Heart right ventricle (tissue), 16 donors: Measurements from ENCODE around the gene IL20RB. TPM values are rescaled to one million over a fixed set of nuclear protein-coding genes. Genes with fewer than 3 reads are reported as not detected.
"Not testable (repeated sequence)": the region's sequence is repeated elsewhere in the genome, so short reads cannot be mapped to it uniquely, and the experiment has no call there.

ENCODE experiments used
- ATAC-seq, 8 donors: fragments of 200-7000 bp; cut with Tn5 transposase; one replicate each; pipeline ENCODE4 v1.9.1; 2020; ENCODE audit warnings: mild to moderate bottlenecking in 8 of 8, moderate library complexity in 8 of 8, moderate number of reproducible peaks in 1 of 8
- DNase-seq, 2 donors: peaks; one replicate each; pipeline ENCODE4 v3.0.0-alpha.2; 2020
- H3K27ac ChIP-seq, 10 donors: fragments of 200-600 bp; sonication (generic) in 2 of 10; one replicate each; pipeline versions ENCODE4 v1.5.0 to v1.8.0; 2020 to 2022; ENCODE audit warnings: mild to moderate bottlenecking in 3 of 10
- H3K27me3 ChIP-seq, 7 donors: fragments of 200-600 bp; one replicate each; pipeline ENCODE4 v1.8.0; 2021 to 2022; ENCODE audit warnings: mild to moderate bottlenecking in 2 of 7
- H3K36me3 ChIP-seq, 9 donors: fragments of 200-600 bp; sonication (generic) in 1 of 9; one replicate each; pipeline versions ENCODE4 v1.5.0 to v1.8.0; 2020 to 2022; ENCODE audit warnings: mild to moderate bottlenecking in 2 of 9
- H3K4me1 ChIP-seq, 9 donors: fragments of 200-600 bp; sonication (generic) in 1 of 9; one replicate each; pipeline versions ENCODE4 v1.5.0 to v1.8.0; 2020 to 2022; ENCODE audit warnings: mild to moderate bottlenecking in 4 of 9
- H3K4me3 ChIP-seq, 10 donors: fragments of 200-600 bp; sonication (generic) in 2 of 10; one replicate each; pipeline versions ENCODE4 v1.5.0 to v1.8.0; 2020 to 2022; ENCODE audit warnings: mild to moderate bottlenecking in 7 of 10, moderate library complexity in 2 of 10
- H3K9me3 ChIP-seq, 11 donors: fragments of 200-600 bp in 10 of 11; sonication (generic) in 2 of 11; one replicate each; pipeline versions ENCODE4 v1.5.0 to v1.8.0; 2013 to 2022; ENCODE audit warnings: mild to moderate bottlenecking in 2 of 11, control low read depth in 1 of 11, moderate library complexity in 1 of 11
- CTCF ChIP-seq, 9 donors: fragments of 200-600 bp; sonication (generic) in 2 of 9; IDR thresholded peaks; one replicate each; pipeline versions ENCODE4 v1.5.0 to v1.8.0; 2021 to 2022; ENCODE audit warnings: antibody characterized with exemption in 9 of 9, mild to moderate bottlenecking in 5 of 9, moderate library complexity in 1 of 9
- WGBS, 2 donors: extraction: QIAGEN DNeasy Blood & Tissue Kit; methylation state at CpG; one replicate each; pipeline ENCODE4 v1.1.7; 2013; ENCODE audit warnings: inconsistent platforms in 1 of 2; 5-methylcytosine and 5-hydroxymethylcytosine counted together
- intact Hi-C, 10 donors: fragments of 100-400 bp; cut with DNase I; formaldehyde crosslinking; loops; one replicate each; pipeline versions ENCODE4 v1.11.1 to v1.14.2; 2022
- polyA plus RNA-seq, 2 donors: library from polyadenylated mRNA; stranded (reverse); fragments of 200-250 nt; gene quantifications; one replicate each; pipeline ENCODE4 v1.2.3, GENCODE V29; 2013
- total RNA-seq, 10 donors: library from RNA; stranded (reverse); fragmentation: NEBNext Ultra II Directional in 3 of 10; extraction: Animal tissue kit (Norgen Biotek cat#: 25700) in 3 of 10; gene quantifications; one replicate each; pipeline versions ENCODE4 v1.2.1 to v1.2.4, GENCODE V29; 2021 to 2023
- donor health status: Arrhythmogenic right ventricular cardiomyopathy.
- donor health status: ischemic (EF 13 %, LVEDD 7.1; RV severe dilation, severe dysfunction).
- donor health status: healthy with polysubstance abuse.
- donor health status: DM: no; HTN: yes; CAD: no.
- donor health status: DM: no; HTN: no; CAD: no.
- donor health status: ischemic (EF 25% LVEDD 6.9; RV normal size, moderate dysfunction).
- donor health status: ischemic (EF 25% LVEDD 5.7; RV mildly dilated, moderate dysfunction).
- donor health status: healthy.
- donor health status: DM: yes; HTN: yes; CAD: no.
- donor health status: Ischemic cardiomyopathy.
- donor health status: ischemic (EF 35%, LVEDD 5.7; RV mildly dilated, moderate dysfunction).
- donor health status: nonischemic (EF 11% LVEDD 7.7; RV severe dilation, severe dysfunction).
- donor health status: DM: yes; HTN: yes; CAD: no.
- donor health status: PGD.
- donor health status: ischemic (EF 29% LVEDD 5.4; RV normal size, mild dysfunction).
- donor health status: nonischemic (EF 23%, LVEDD 6.1; RV moderate dilation, normal function).

Gene IL20RB
- total and polyA plus RNA-seq, 12 donors = 0.12 to 0.71 (median 0.34) TPM; not detected in 2

DNA sequence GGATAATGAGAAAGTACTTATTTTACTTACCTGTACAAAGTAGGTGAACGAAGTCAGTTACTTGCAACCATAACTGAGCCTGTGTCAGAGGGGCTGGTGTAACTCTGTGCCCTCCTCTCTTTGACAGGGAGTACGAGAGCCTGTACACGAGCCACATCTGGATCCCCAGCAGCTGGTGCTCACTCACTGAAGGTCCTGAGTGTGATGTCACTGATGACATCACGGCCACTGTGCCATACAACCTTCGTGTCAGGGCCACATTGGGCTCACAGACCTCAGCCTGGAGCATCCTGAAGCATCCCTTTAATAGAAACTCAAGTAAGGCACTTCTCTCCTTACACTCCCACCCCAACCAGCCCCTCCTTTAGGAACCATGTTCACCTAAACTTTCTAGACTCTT is 24.2 kb downstream of the IL20RB start:
- no peak for TF ChIP-seq CTCF (IDR thresholded peaks at IDR 0.05)
- H3K27me3 ChIP-seq = no peaks in the 10 kb centered on the region
- ATAC-seq (no peak), DNase-seq (no peak)
- peaks cover 0 to 10% (median 6%) of the 10 kb centered on the region in 9 donors for H3K4me1 ChIP-seq
- no peak overlapping the region for H3K27ac ChIP-seq
- no peak overlapping the region for H3K4me3 ChIP-seq
- no peaks in the 10 kb centered on the region for H3K36me3 ChIP-seq
- no peaks in the 10 kb centered on the region for H3K9me3 ChIP-seq
- WGBS, 2 donors = 92 to 94% methylated on average over 5 of the region's 5 CpGs
- intact Hi-C loops = no loop called here

- ATAC-seq (no peak), DNase-seq (no peak)
- intact Hi-C loops = no loop called here
- no peaks in the 10 kb centered on the region for H3K9me3 ChIP-seq
- 98 to 99% methylated on average over 4 of the region's 4 CpGs for WGBS, 2 donors
- no peak overlapping the region for H3K27ac ChIP-seq
- no peaks in the 10 kb centered on the region for H3K36me3 ChIP-seq
- TF ChIP-seq CTCF (IDR thresholded peaks at IDR 0.05) = no peak
- H3K27me3 ChIP-seq = no peaks in the 10 kb centered on the region
- no peak overlapping the region for H3K4me3 ChIP-seq
- peaks cover 0 to 10% (median 6%) of the 10 kb centered on the region in 9 donors for H3K4me1 ChIP-seq
These were observed 24.8 kb downstream of the IL20RB start for GRCh38 chr3:136982520-136983138.

GRCh38 chr3:136984837-136985236 is 27.1 kb downstream of the IL20RB start:
- DNase-seq = no peak

DNA sequence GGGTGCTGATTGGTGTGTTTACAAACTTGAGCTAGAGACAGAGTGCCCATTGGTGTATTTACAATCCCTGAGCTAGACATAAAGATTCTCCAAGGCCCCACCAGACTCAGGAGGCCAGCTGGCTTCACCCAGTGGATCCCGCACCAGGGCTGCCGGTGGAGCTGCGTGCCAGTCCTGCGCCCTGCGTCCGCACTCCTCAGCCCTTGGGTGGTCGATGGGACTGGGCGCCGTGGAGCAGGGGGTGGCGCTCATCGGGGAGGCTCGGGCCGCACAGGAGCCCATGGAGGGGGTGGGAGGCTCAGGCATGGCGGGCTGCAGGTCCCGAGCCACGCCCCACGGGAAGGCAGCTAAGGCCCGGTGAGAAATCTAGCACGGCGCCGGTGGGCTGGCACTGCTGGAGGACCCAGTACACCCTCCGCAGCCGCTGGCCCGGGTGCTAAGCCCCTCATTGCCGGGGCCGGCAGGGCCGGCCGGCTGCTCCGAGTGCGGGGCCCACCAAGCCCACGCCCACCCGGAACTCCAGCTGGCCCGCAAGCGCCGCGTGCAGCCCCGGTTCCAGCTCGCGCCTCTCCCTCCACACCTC is 29.7 kb downstream of the IL20RB start:
- H3K4me1 ChIP-seq = not testable (repeated sequence)

More at GRCh38 chr3:136984837-136985236, 27.1 kb downstream of the IL20RB start:
- H3K27me3 ChIP-seq = no peaks in the 10 kb centered on the region
- intact Hi-C loops = no loop called here
- no peak overlapping the region for H3K27ac ChIP-seq
- no peak overlapping the region for H3K4me3 ChIP-seq
- 38 to 46% methylated on average over 3 of the region's 3 CpGs for WGBS, 2 donors
- TF ChIP-seq CTCF (IDR thresholded peaks at IDR 0.05) = no peak
- ATAC-seq = peak; percentile 50 to 87 (median 58)
- H3K9me3 ChIP-seq = no peaks in the 10 kb centered on the region
- peaks cover 0 to 10% (median 6%) of the 10 kb centered on the region in 9 donors for H3K4me1 ChIP-seq
- no peaks in the 10 kb centered on the region for H3K36me3 ChIP-seq

GRCh38 chr3:136988651-136989050 is 30.9 kb downstream of the IL20RB start:
- Histone ChIP-seq H3K4me1 (peaks cover 0 to 10% (median 6%) of the 10 kb centered on the region in 9 donors), H3K9me3 (no peaks in the 10 kb centered on the region), H3K4me3 (no peak overlapping the region), H3K27me3 (no peaks in the 10 kb centered on the region), H3K36me3 (no peaks in the 10 kb centered on the region), H3K27ac (no peak overlapping the region)
- no peak for DNase-seq
- 71 to 86% methylated on average over 2 of the region's 2 CpGs for WGBS, 2 donors
- no peak for TF ChIP-seq CTCF (IDR thresholded peaks at IDR 0.05)
- intact Hi-C loops = no loop called here
- ATAC-seq = peak in 1 of 8 donors; percentile 51

More for the DNA sequence above, 29.7 kb downstream of the IL20RB start:
- intact Hi-C loops, H3K27me3 ChIP-seq, DNase-seq, H3K4me3 ChIP-seq, H3K9me3 ChIP-seq, H3K36me3 ChIP-seq, ATAC-seq, H3K27ac ChIP-seq: not testable (repeated sequence)
- WGBS, 2 donors = 95 to 98% methylated on average over 32 to 39 of the region's 39 CpGs
